Right lobe of liver (tissue), 6 donors: ENCODE data around the gene ADAM20. TPM values are rescaled to one million over a fixed set of nuclear protein-coding genes. Genes with fewer than 3 reads are reported as not detected.

Source experiments
- ATAC-seq, 4 donors: fragments of 200-7000 bp; cut with Tn5 transposase; one replicate each; pipeline ENCODE4 v1.9.1; 2020; ENCODE audit warnings: mild to moderate bottlenecking in 4 of 4, moderate library complexity in 4 of 4
- DNase-seq, 3 donors: peaks; one replicate each; pipeline ENCODE4 v3.0.0-alpha.2; 2020
- H3K27ac ChIP-seq, 3 donors: fragments of 200-600 bp; one replicate each; pipeline ENCODE4 v1.8.0; 2022
- H3K27me3 ChIP-seq, 2 donors: fragments of 200-600 bp; one replicate each; pipeline ENCODE4 v1.8.0; 2022
- H3K36me3 ChIP-seq, 4 donors: fragments of 200-600 bp; sonication (generic) in 1 of 4; one replicate each; pipeline versions ENCODE4 v1.5.1 to v1.8.0; 2017 to 2022; ENCODE audit warnings: control low read depth in 1 of 4
- H3K4me1 ChIP-seq, 4 donors: fragments of 200-600 bp; sonication (generic) in 1 of 4; one replicate each; pipeline versions ENCODE4 v1.5.1 to v1.8.0; 2017 to 2022; ENCODE audit warnings: control low read depth in 1 of 4
- H3K4me3 ChIP-seq, 3 donors: fragments of 200-600 bp; one replicate each; pipeline ENCODE4 v1.8.0; 2022
- H3K9me3 ChIP-seq, 4 donors: fragments of 200-600 bp; sonication (generic) in 1 of 4; one replicate each; pipeline versions ENCODE4 v1.5.1 to v1.8.0; 2017 to 2022; ENCODE audit warnings: control low read depth in 1 of 4
- POLR2A ChIP-seq: fragments of 450-650 bp; IDR thresholded peaks from one replicate; pipeline ENCODE4 v1.6.1; 2017; ENCODE audit warnings: antibody characterized with exemption, mild to moderate bottlenecking
- WGBS: methylation state at CpG from one replicate; pipeline ENCODE4 v1.1.6; 2018; ENCODE audit warnings: low coverage, low lambda C conversion rate; ENCODE audit not compliant: insufficient coverage; ENCODE audit errors: missing lambda C conversion rate; 5-methylcytosine and 5-hydroxymethylcytosine counted together
- intact Hi-C, 2 donors: fragments of 100-400 bp; cut with DNase I; formaldehyde crosslinking; loops; one replicate each; pipeline versions ENCODE4 v1.11.2 to v1.14.1; 2022
- total RNA-seq, 6 experiments: library from RNA; depleted of rRNA in 2 of 6; stranded (reverse); fragments of >200 nt in 2 of 6; fragmentation: NEBNext Ultra II Directional in 3 of 6; extraction: Animal tissue kit (Norgen Biotek cat#: 25700) in 3 of 6; gene quantifications; one replicate each; pipeline versions ENCODE4 v1.1.0 to v1.2.4, GENCODE V29; 2016 to 2023
- TF ChIP-seq, protein P1 (sequence below), 4 donors: fragments of 200-600 bp in 3 of 4; fragments of 450-650 bp in 1 of 4; IDR thresholded peaks; one replicate each; pipeline versions ENCODE4 v1.5.1 to v1.8.0; 2016 to 2022; ENCODE audit warnings: antibody characterized with exemption in 4 of 4, mild to moderate bottlenecking in 2 of 4
- donor health status: DM: no; HTN: yes; CAD: no.
- donor health status: DM: no; HTN: no; CAD: no.
- donor health status: DM: no; HTN: no; CAD: no.
- donor health status: DM: no; HTN: yes; CAD: no.
- donor health status: DM: no; HTN: yes; CAD: no.

The ADAM20 gene
- total RNA-seq, 6 experiments from 2014 or later = 0.35 to 2.0 (median 0.70) TPM

DNA sequence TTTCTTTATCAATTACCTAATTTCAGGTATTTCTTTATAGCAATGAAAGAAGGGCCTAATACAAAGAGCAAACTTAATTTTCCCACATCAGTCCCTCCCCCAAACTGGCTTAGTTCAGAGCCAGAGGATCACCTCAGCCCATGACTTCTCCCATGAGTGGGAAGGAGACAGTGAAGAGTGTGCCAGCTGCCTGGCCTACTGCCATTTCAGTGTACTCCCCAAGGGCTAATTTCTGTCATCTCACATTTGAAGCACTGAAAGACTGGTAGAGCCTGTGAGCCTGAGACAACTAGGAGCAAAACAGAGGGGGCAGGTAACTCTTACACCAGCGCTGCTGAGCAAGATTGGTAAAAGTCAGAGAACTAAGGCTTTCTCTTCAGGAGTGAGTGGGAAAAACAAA lies 29.1 kb upstream of the ADAM20 start:
- ATAC-seq (no peak), DNase-seq (no peak)
- H3K4me1 ChIP-seq = no peaks in the 10 kb centered on the region
- H3K9me3 ChIP-seq = no peaks in the 10 kb centered on the region
- 100% methylated on average over 1 of the region's 1 CpG for WGBS
- TF ChIP-seq, protein P1, sequence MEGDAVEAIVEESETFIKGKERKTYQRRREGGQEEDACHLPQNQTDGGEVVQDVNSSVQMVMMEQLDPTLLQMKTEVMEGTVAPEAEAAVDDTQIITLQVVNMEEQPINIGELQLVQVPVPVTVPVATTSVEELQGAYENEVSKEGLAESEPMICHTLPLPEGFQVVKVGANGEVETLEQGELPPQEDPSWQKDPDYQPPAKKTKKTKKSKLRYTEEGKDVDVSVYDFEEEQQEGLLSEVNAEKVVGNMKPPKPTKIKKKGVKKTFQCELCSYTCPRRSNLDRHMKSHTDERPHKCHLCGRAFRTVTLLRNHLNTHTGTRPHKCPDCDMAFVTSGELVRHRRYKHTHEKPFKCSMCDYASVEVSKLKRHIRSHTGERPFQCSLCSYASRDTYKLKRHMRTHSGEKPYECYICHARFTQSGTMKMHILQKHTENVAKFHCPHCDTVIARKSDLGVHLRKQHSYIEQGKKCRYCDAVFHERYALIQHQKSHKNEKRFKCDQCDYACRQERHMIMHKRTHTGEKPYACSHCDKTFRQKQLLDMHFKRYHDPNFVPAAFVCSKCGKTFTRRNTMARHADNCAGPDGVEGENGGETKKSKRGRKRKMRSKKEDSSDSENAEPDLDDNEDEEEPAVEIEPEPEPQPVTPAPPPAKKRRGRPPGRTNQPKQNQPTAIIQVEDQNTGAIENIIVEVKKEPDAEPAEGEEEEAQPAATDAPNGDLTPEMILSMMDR (IDR thresholded peaks at IDR 0.05) = no peak
- no peak for TF ChIP-seq POLR2A
- no peaks in the 10 kb centered on the region for H3K27me3 ChIP-seq
- H3K36me3 ChIP-seq = peaks cover 0 to 3% (median 1%) of the 10 kb centered on the region in 4 donors
- no peak overlapping the region for H3K27ac ChIP-seq
- H3K4me3 ChIP-seq = no peak overlapping the region
- intact Hi-C loops = no loop called here

DNA sequence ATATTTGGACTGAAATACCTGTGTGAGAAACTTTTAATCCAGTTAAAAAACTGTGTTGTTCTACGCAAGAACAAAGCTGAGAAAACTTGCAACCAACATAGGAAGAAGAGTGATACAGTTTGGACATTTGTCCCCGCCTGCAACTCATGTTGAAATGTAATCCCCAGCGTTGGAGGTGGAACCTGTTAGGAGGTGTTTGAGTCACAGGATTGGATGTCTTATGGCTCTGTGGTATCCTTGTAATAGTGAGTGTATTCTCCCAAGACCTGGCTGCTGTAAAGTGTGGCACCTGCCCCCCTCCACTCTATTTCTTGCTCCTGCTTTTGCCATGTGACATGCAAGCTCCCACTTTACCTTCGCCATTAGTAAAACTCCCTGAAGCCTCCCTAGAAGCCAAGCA lies 28.6 kb upstream of the ADAM20 start:
- WGBS = 97% methylated on average over 3 of the region's 4 CpGs
- Histone ChIP-seq H3K9me3 (no peaks in the 10 kb centered on the region), H3K27ac (no peak overlapping the region), H3K27me3 (no peaks in the 10 kb centered on the region), H3K4me3 (no peak overlapping the region), H3K4me1 (no peaks in the 10 kb centered on the region), H3K36me3 (peaks cover 0 to 3% (median 1%) of the 10 kb centered on the region in 4 donors)
- intact Hi-C loops = no loop called here
- DNase-seq (no peak), ATAC-seq (no peak)
- no peak for TF ChIP-seq POLR2A
- TF ChIP-seq, protein P1 (IDR thresholded peaks at IDR 0.05) = no peak

DNA sequence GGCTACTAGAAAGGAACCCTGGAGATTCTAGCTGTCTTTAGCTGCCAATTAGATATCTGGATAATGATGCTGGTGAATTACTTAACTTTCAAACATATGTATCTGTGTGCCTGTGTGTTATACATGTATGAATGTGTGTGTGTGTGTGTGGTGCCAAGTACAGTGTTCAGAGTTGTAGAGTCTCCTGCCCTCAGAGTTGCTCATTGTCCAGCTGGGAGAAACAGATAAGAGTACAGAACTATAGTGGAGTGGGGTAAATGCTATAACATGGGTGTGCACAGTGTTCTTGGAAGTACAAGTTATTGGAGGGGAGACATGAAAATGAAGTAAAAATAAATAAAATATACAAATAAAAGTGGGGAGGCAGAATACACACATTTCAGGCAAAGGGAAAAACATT lies 23.6 kb upstream of the ADAM20 start:
- DNase-seq (no peak), ATAC-seq (no peak)
- H3K4me3 ChIP-seq = no peak overlapping the region
- H3K4me1 ChIP-seq = no peaks in the 10 kb centered on the region
- H3K36me3 ChIP-seq = peaks cover 0 to under 1% (median 0%) of the 10 kb centered on the region in 4 donors
- no peak for TF ChIP-seq POLR2A
- TF ChIP-seq, protein P1 (IDR thresholded peaks at IDR 0.05) = no peak
- no peaks in the 10 kb centered on the region for H3K9me3 ChIP-seq
- intact Hi-C loops = no loop called here
- H3K27me3 ChIP-seq = no peaks in the 10 kb centered on the region
- no peak overlapping the region for H3K27ac ChIP-seq

DNA sequence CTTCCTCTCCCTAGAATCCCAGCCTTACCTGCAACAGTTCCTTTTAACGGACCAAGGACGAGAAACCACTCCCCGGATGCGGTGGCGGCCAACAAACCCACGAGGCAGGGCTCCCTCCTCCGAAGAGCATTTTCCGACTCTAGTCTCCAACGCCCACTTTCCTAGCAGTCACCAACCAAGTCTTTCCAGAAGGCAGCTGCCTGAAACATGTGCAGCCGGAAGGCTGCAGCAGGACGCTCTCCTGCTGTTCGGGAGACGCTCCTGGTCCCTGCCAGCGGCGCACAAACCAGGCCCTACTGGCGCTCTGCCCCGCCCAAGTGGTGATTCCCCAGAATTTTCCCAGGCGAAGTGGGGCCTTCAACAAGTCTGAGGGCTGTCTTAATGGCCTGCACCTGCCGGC lies 21.1 kb upstream of the ADAM20 start:
- Histone ChIP-seq H3K4me3 (no peak overlapping the region), H3K27ac (no peak overlapping the region), H3K4me1 (no peaks in the 10 kb centered on the region), H3K9me3 (no peaks in the 10 kb centered on the region), H3K36me3 (no peaks in the 10 kb centered on the region), H3K27me3 (no peaks in the 10 kb centered on the region)
- peak in 1 of 3 donors; percentile 56 for DNase-seq
- intact Hi-C loops = no loop called here
- 59% methylated on average over 13 of the region's 19 CpGs for WGBS
- ATAC-seq = no peak
- TF ChIP-seq, protein P1 (IDR thresholded peaks at IDR 0.05) = no peak
- no peak for TF ChIP-seq POLR2A

DNA sequence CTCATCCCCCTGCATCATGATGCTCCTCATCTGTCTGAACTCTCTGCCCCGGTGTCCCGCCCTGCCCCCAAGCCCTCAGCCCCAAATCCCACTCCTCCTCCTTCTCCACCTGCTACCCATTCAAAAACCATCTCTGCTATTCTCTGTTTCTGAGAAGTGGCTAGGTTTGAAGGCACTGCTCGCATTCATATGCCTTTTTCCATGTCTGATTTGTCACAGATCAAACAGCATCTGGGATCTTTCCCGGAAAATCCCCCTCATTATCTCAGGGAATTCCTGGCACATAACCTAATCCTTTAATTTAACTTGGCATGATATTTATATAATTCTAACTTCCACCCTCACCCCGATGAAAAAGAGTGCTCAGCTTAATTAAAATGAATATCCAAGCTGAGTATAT lies 3.3 kb upstream of the ADAM20 start:
- intact Hi-C loops = no loop called here
- 84% methylated on average over 5 of the region's 5 CpGs for WGBS

More for the DNA sequence above, 3.3 kb upstream of the ADAM20 start:
- no peak overlapping the region for H3K4me3 ChIP-seq
- ATAC-seq (no peak), DNase-seq (no peak)
- H3K27ac ChIP-seq = no peak overlapping the region
- H3K4me1 ChIP-seq = no peaks in the 10 kb centered on the region
- TF ChIP-seq POLR2A = no peak
- TF ChIP-seq, protein P1 (IDR thresholded peaks at IDR 0.05) = no peak
- no peaks in the 10 kb centered on the region for H3K36me3 ChIP-seq
- H3K9me3 ChIP-seq = no peaks in the 10 kb centered on the region
- H3K27me3 ChIP-seq = no peaks in the 10 kb centered on the region
